ENCODE measurements around the gene YTHDF2. TPM values are rescaled to one million over a fixed set of nuclear protein-coding genes. Genes with fewer than 3 reads are reported as not detected.

The YTHDF2 gene
- total and polyA plus RNA-seq, 12 donors, result 41.0 to 95.0 (median 67.7) TPM

- Histone ChIP-seq H3K4me3 (no peak overlapping the region), H3K27ac (peak overlapping the region in 1 of 5 donors; percentile 29), H3K9me3 (replicated peaks in 1 of 3) (no peaks in the 10 kb centered on the region), H3K27me3 (no peaks in the 10 kb centered on the region), H3K36me3 (replicated peaks in 1 of 2) (peaks cover 0 to 3% of the 10 kb centered on the region in 2 donors), H3K4me1 (replicated peaks in 1 of 2) (peaks cover 20 to 74% of the 10 kb centered on the region in 2 donors)
- TF ChIP-seq CTCF (IDR thresholded peaks at IDR 0.05) (no peak), POLR2A (IDR thresholded peaks at IDR 0.05) (no peak)
- intact Hi-C loops (cut with DNase I), result no loop called here
- WGBS, 4 donors, result 48 to 69% (median 66%) methylated on average over 1 of the region's 1 CpG
- DNase-seq, result no peak
Measured at GRCh38 chr1:28755701-28756100, 19.0 kb downstream of the YTHDF2 start.

GRCh38 chr1:28756846-28757245 is 20.1 kb downstream of the YTHDF2 start:
- WGBS, 4 donors, result 37 to 46% (median 42%) methylated on average over 5 of the region's 5 CpGs
- Histone ChIP-seq H3K9me3 (replicated peaks in 1 of 3) (no peaks in the 10 kb centered on the region), H3K27ac (no peak overlapping the region), H3K4me3 (no peak overlapping the region), H3K4me1 (replicated peaks in 1 of 2) (peaks cover 15 to 63% of the 10 kb centered on the region in 2 donors), H3K27me3 (no peaks in the 10 kb centered on the region), H3K36me3 (replicated peaks in 1 of 2) (peaks cover 0 to 7% of the 10 kb centered on the region in 2 donors)
- intact Hi-C loops (cut with DNase I), result no loop called here
- TF ChIP-seq POLR2A (IDR thresholded peaks at IDR 0.05) (no peak), CTCF (IDR thresholded peaks at IDR 0.05) (peak in 3 of 6 experiments; percentile 11 to 28 (median 13))
- DNase-seq, result no peak

GRCh38 chr1:28758420-28758819 is 21.7 kb downstream of the YTHDF2 start:
- intact Hi-C loops (cut with DNase I), result no loop called here
- H3K4me1 ChIP-seq (replicated peaks in 1 of 2), result peaks cover 15 to 59% of the 10 kb centered on the region in 2 donors

GRCh38 chr1:28759257-28759656 is 22.5 kb downstream of the YTHDF2 start:
- intact Hi-C loops (cut with DNase I), result no loop called here
- H3K4me1 ChIP-seq (replicated peaks in 1 of 2), result peaks cover 11 to 50% of the 10 kb centered on the region in 2 donors
- DNase-seq, result no peak

More at GRCh38 chr1:28758420-28758819, 21.7 kb downstream of the YTHDF2 start:
- Histone ChIP-seq H3K9me3 (replicated peaks in 1 of 3) (no peaks in the 10 kb centered on the region), H3K27me3 (no peaks in the 10 kb centered on the region), H3K4me3 (no peak overlapping the region), H3K27ac (no peak overlapping the region), H3K36me3 (replicated peaks in 1 of 2) (peaks cover 0 to 7% of the 10 kb centered on the region in 2 donors)
- DNase-seq, result no peak
- TF ChIP-seq POLR2A (IDR thresholded peaks at IDR 0.05), result no peak
- TF ChIP-seq CTCF (IDR thresholded peaks at IDR 0.05), result no peak
- 77 to 84% (median 82%) methylated on average over 4 of the region's 4 CpGs for WGBS, 4 donors

More at GRCh38 chr1:28759257-28759656, 22.5 kb downstream of the YTHDF2 start:
- TF ChIP-seq CTCF (IDR thresholded peaks at IDR 0.05) (no peak), POLR2A (IDR thresholded peaks at IDR 0.05) (no peak)
- H3K36me3 ChIP-seq (replicated peaks in 1 of 2), result peaks cover 0 to 4% of the 10 kb centered on the region in 2 donors
- 90 to 98% (median 97%) methylated on average over 3 of the region's 3 CpGs for WGBS, 4 donors
- H3K27ac ChIP-seq, result no peak overlapping the region
- no peak overlapping the region for H3K4me3 ChIP-seq
- no peaks in the 10 kb centered on the region for H3K9me3 ChIP-seq (replicated peaks in 1 of 3)
- H3K27me3 ChIP-seq, result no peaks in the 10 kb centered on the region
